Measurements from ENCODE around the gene LHPP.

DNA sequence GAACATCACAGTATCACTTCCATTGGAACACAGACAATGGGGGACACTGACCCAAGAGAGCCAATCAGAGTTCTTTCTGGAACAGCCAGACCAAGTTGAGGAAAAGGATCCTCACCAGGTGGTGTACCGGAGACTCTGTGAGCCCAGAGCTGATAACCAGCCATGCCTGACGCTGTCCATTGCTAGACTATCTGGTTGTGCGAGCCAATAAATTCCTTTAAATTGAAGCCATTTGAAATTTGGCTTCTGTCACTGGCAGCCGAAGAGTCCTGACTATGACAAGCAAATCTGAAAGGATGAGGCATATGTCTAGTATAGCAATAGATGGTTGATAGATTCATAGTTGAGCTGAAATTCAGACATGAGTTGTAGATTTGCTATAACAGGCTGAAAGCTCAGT lies 3.1 kb upstream of the LHPP start:
- TF ChIP-seq CTCF (IDR thresholded peaks at IDR 0.05) = no peak
- TF ChIP-seq POLR2A (IDR thresholded peaks at IDR 0.05) = no peak

All from Peyer's patch (tissue), 4 donors.